ENCODE data around the gene TIMM13. TPM values are rescaled to one million over a fixed set of nuclear protein-coding genes. Genes with fewer than 3 reads are reported as not detected.
A peak's percentile ranks its signal among the peaks of the same experiment; 100 is the strongest.

The TIMM13 gene
- total RNA-seq, 6 donors from 2014 or later = 26.2 to 82.3 (median 40.0) TPM

- peak in 1 of 2 donors; percentile 73 for DNase-seq
- TF ChIP-seq POLR2A (IDR thresholded peaks at IDR 0.05) (no peak), POLR2AphosphoS5 (IDR thresholded peaks at IDR 0.05) (no peak), EP300 (IDR thresholded peaks at IDR 0.05) (no peak)
- TF ChIP-seq, protein P1, sequence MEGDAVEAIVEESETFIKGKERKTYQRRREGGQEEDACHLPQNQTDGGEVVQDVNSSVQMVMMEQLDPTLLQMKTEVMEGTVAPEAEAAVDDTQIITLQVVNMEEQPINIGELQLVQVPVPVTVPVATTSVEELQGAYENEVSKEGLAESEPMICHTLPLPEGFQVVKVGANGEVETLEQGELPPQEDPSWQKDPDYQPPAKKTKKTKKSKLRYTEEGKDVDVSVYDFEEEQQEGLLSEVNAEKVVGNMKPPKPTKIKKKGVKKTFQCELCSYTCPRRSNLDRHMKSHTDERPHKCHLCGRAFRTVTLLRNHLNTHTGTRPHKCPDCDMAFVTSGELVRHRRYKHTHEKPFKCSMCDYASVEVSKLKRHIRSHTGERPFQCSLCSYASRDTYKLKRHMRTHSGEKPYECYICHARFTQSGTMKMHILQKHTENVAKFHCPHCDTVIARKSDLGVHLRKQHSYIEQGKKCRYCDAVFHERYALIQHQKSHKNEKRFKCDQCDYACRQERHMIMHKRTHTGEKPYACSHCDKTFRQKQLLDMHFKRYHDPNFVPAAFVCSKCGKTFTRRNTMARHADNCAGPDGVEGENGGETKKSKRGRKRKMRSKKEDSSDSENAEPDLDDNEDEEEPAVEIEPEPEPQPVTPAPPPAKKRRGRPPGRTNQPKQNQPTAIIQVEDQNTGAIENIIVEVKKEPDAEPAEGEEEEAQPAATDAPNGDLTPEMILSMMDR (IDR thresholded peaks at IDR 0.05) = no peak
- no peaks in the 10 kb centered on the region for H3K9me3 ChIP-seq
- H3K4me3 ChIP-seq = no peak overlapping the region
- no peaks in the 10 kb centered on the region for H3K4me1 ChIP-seq
- WGBS, 2 donors = 96 to 98% methylated on average over 15 to 16 of the region's 22 CpGs
- ATAC-seq (ENCODE audit: low FRiP score in 2 of 2) = no peak
- H3K36me3 ChIP-seq = peaks cover 11 to 65% (median 50%) of the 10 kb centered on the region in 4 donors
- no peaks in the 10 kb centered on the region for H3K27me3 ChIP-seq
- H3K27ac ChIP-seq = no peak overlapping the region
Observed at GRCh38 chr19:2434267-2434666, 6.9 kb upstream of the TIMM13 start.

GRCh38 chr19:2433854-2434253 is 6.5 kb upstream of the TIMM13 start:
- H3K27me3 ChIP-seq = no peaks in the 10 kb centered on the region
- 97 to 98% methylated on average over 19 to 25 of the region's 30 CpGs for WGBS, 2 donors
- no peak overlapping the region for H3K27ac ChIP-seq
- no peaks in the 10 kb centered on the region for H3K9me3 ChIP-seq
- H3K36me3 ChIP-seq = peaks cover 11 to 65% (median 50%) of the 10 kb centered on the region in 4 donors
- no peak overlapping the region for H3K4me3 ChIP-seq
- TF ChIP-seq POLR2AphosphoS5 (IDR thresholded peaks at IDR 0.05) = no peak
- TF ChIP-seq POLR2A (IDR thresholded peaks at IDR 0.05) = no peak
- no peak for TF ChIP-seq EP300 (IDR thresholded peaks at IDR 0.05)
- TF ChIP-seq, protein P1 (IDR thresholded peaks at IDR 0.05) = no peak
- no peak for ATAC-seq (ENCODE audit: low FRiP score in 2 of 2)
- DNase-seq = peak in 1 of 2 donors; percentile 80
- H3K4me1 ChIP-seq = peaks cover 0 to under 1% (median 0%) of the 10 kb centered on the region in 4 donors

- whole genome bisulfite sequencing, 2 donors = 99% methylated on average over 24 to 25 of the region's 25 CpGs
- Histone ChIP-seq H3K36me3 (peaks cover 4 to 51% (median 36%) of the 10 kb centered on the region in 4 donors), H3K9me3 (no peaks in the 10 kb centered on the region), H3K4me1 (peaks cover 6 to 11% (median 8%) of the 10 kb centered on the region in 4 donors), H3K27ac (no peak overlapping the region), H3K4me3 (no peak overlapping the region), H3K27me3 (no peaks in the 10 kb centered on the region)
- TF ChIP-seq EP300 (IDR thresholded peaks at IDR 0.05) (no peak), POLR2AphosphoS5 (IDR thresholded peaks at IDR 0.05) (no peak), POLR2A (IDR thresholded peaks at IDR 0.05) (no peak)
- TF ChIP-seq, protein P1 (IDR thresholded peaks at IDR 0.05) = no peak
- no peak for ATAC-seq (ENCODE audit: low FRiP score in 2 of 2)
- peak in 1 of 2 donors; percentile 67 for DNase-seq
Observed at GRCh38 chr19:2432131-2432848, 4.9 kb upstream of the TIMM13 start.

DNA sequence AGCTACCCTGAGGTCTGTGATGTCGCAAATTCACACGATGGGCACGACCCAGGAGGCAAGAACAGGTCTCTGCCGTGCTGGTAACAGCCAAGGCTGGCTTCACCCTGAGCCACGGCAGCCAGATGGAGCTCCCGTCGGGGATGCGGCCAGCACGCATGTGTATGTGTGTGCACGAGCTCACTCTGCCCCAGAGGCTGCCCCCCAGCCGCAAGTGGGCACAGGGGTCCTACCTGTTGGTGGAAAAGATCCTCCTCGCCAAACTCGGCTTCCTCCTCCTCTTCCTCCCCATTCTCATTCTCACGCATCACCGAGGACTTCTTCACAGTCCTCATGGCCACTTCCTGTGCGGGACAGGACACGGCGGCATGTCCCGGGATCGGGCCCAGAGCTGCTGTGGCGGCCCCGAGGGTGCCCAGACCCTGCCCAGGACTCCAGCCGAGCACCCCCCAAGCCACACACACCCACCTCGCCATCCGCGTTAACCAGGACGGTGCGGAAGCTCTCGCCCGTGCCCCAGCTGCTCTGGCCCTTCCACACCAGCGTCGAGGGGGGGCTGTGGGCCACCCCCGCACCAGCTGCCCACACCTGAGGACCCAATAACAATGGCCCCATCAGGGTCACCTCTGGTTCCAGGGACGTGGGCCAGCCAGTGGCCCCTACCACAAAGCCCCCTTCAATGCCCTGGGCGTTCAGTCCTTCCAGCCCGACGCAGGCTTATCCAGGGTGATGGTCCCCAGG is 4.1 kb upstream of the TIMM13 start:
- peak in 1 of 2 donors; percentile 71 for DNase-seq
- H3K4me1 ChIP-seq = peaks cover 10 to 19% (median 13%) of the 10 kb centered on the region in 4 donors
- H3K27ac ChIP-seq = no peak overlapping the region

More for the DNA sequence above, 4.1 kb upstream of the TIMM13 start:
- no peak for ATAC-seq (ENCODE audit: low FRiP score in 2 of 2)
- Histone ChIP-seq H3K36me3 (peaks cover 4 to 44% (median 31%) of the 10 kb centered on the region in 4 donors), H3K27me3 (no peaks in the 10 kb centered on the region), H3K9me3 (no peaks in the 10 kb centered on the region), H3K4me3 (no peak overlapping the region)
- TF ChIP-seq EP300 (IDR thresholded peaks at IDR 0.05) (no peak), POLR2AphosphoS5 (IDR thresholded peaks at IDR 0.05) (no peak), POLR2A (IDR thresholded peaks at IDR 0.05) (no peak)
- TF ChIP-seq, protein P1 (IDR thresholded peaks at IDR 0.05) = no peak
- WGBS, 2 donors = 96 to 98% methylated on average over 22 to 36 of the region's 37 CpGs
